ENCODE results near the gene TRPM3. TPM values are rescaled to one million over a fixed set of nuclear protein-coding genes. Genes with fewer than 3 reads are reported as not detected.

The TRPM3 gene
- total RNA-seq, 1 donor from 2014 or later: 0.40 TPM

DNA sequence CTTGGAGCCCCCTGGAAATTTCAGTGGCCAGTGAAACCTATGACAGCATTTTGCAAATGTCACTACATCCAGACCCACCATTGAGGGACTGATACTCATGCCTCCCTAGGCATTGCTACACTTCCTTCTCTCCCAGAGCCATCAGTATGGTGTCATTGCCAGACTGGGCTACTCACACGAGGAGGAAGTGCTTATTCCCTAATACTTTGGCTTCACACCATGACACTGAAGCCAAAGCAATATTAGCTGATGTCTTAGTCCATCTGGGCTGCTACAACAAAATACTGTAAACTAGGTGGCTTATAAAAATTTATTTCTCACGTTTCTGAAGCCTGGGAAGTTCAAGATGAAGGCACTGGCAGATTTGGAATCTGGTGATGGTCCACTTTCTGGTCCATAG is 22.6 kb downstream of the TRPM3 start:
- DNase-seq (ENCODE audit: low read depth in 2 of 2): no peak

- DNase-seq (ENCODE audit: low read depth in 2 of 2): no peak
Observed at GRCh38 chr9:71097671-71098070, 23.8 kb downstream of the TRPM3 start.

GRCh38 chr9:71096421-71097108 is 24.9 kb downstream of the TRPM3 start:
- DNase-seq (ENCODE audit: low read depth in 2 of 2): no peak

- DNase-seq (ENCODE audit: low read depth in 2 of 2): no peak
Observed at GRCh38 chr9:71094708-71095251, 26.6 kb downstream of the TRPM3 start.

- DNase-seq (ENCODE audit: low read depth in 2 of 2): no peak
Observed at GRCh38 chr9:71090896-71091295, 30.5 kb downstream of the TRPM3 start.

DNA sequence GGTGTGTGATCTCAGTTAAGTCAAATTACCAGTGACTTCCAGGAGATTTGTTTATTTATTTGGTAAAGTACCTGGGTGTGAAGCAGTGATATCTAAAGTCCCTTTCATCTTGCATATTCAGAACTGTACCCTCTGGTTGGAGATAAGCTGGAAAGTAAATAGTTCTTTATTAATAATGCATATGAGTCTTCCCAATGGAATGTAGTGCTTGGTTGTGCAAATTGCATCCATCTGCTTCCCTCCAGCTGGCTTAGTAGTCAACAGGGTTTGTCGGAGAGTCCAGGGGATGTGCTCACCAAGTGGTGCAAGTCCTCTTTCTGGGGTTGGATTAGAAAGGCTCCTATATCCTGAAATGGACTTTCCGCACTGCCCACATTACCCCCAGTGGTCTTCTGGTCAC is 42.0 kb downstream of the TRPM3 start:
- no peak for DNase-seq (ENCODE audit: low read depth in 2 of 2)

DNA sequence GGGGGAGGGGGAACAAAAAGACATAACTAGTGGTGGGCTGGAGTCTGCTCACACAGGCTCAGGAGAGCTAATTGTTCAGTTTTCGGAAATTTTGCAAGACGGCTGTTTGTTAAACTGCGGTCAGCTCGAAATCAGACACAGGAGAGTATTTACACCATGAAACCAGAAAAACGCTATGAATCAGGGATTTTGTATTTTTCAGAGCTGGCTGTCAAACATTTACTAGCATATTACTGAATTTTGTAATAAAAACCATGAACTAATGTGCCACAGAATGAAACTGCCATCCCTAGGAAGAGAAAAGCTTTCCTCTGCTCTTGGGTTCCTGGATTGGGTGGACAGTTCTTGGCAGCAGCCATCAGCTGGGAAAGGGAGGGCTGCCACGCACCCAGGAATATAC is 45.3 kb downstream of the TRPM3 start:
- no peak for DNase-seq (ENCODE audit: low read depth in 2 of 2)

DNA sequence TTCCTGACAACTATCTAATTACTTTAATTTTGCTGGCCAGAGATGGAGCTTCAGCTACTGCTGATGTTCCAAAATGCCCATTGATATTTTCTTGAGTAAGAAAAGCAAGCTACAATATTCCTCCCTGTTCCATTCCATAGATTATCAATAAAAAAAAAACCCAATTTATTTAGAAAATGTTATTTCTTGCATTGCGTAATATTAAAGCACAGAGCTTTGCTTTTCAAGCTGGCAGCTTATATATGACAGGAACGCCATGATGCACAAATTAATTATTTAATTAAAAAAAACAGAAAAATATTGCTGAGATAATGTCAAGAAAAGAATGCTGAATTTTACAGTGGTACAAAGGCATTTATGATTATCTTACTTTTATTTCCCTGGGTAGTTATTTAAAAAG is 47.9 kb downstream of the TRPM3 start:
- no peak for DNase-seq (ENCODE audit: low read depth in 2 of 2)

GRCh38 chr9:71072587-71072986 is 48.8 kb downstream of the TRPM3 start:
- DNase-seq (ENCODE audit: low read depth in 2 of 2): no peak

GRCh38 chr9:71071633-71072032 is 49.8 kb downstream of the TRPM3 start:
- no peak for DNase-seq (ENCODE audit: low read depth in 2 of 2)

DNA sequence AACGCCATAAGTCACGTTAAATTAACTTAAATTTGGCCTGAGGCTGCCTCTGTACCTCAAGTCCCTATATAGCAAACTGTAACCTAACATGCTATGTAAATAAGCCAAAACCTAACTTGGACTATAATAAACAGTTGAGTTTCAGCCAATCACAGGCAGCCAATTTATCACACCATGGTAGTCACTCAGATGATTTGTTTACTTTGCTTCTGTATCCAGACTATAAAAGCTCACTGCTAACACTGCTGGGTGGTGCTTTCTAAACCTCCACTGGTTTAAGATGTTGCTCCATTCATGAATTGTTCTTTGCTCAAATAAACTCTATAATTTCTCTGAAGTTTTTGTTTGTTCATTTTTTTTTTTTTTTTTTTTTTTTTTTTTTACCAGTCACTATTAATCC is 62.8 kb downstream of the TRPM3 start:
- no peak for DNase-seq (ENCODE audit: low read depth in 2 of 2)

- DNase-seq (ENCODE audit: low read depth in 2 of 2): no peak
Observed at GRCh38 chr9:71052287-71052686, 69.1 kb downstream of the TRPM3 start.

DNA sequence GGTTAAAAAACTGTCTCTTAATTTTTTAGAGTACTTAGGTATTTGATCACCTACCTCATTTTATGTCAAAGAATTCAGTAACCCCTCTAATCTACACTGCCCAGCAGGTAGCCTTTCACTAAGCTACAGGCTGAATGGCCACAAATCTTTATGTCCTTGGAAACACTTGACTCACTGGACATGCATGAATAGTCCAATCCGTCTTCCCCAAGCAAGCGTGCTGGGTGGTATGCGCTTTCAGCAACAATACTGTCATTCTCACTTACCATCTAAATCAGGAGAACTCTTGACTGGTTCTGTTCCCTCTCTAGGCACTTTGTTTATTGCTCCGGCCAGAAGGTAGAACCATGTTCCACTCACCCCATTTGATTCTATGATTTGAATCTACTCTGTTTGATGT is 73.1 kb downstream of the TRPM3 start:
- DNase-seq (ENCODE audit: low read depth in 2 of 2): no peak

DNA sequence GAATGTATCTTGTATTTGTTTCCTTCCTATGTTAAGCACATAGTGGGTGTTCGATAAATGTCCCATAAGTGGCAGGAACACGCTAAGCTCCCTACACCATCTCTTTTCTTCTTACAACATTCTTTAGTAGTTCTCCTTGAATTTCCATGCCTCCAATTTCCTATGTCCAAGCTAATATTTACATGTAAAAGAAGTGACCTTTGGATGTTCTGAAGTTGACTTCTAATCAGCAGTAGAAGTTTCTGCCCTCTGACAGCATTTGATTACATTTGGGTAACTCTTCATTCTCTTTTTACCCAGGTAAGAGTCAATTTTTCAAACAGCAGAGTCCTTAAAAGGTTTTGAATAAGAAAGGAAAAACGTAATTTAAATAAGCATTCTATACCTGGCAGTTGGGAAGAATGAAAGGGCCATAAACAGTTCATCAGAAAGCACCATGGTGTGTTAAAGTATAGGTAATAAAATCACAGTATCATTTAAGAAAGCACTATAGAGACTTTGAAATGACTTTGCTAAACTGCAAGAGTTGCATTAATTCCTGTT is 78.9 kb downstream of the TRPM3 start:
- no peak for DNase-seq (ENCODE audit: low read depth in 2 of 2)

DNA sequence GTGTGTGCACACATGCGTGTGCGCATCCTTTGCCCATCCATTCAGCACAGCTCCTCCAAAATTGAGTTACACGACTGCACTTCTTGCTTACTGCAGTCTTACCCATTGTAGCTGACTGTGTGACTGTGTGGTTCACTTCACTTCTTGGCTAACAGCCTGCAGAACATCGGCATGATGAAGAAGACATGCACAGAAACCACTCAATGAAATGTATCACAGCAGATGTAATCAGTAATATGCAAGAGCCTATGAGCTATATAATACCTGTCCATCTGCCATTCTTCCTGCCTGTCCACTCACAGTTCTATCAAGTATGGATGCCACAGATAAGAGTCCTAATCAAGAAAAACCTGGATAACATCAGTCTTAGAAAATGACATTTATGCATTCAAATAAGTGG is 83.9 kb downstream of the TRPM3 start:
- DNase-seq (ENCODE audit: low read depth in 2 of 2): no peak

DNA sequence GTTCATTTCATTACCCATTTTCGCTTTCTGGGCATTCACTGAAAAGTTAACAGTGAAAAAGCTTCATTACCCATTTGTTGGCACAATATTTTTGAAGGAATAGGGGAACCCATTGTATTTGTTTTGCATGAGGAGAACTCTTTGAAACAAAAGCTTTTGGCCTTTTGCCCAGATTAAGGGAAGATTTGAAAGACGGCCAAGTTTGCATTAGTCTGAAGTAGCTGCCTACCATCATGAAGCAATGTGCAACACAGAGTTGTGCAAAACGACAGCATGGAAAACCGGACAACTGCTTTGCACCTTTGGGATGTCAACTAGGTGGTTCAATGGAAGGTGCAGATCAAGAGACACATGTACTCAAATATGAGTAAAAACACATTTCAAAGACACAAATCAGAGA is 84.9 kb downstream of the TRPM3 start:
- DNase-seq (ENCODE audit: low read depth in 2 of 2): peak; percentile 48 to 59

- no peak for DNase-seq (ENCODE audit: low read depth in 2 of 2)
Observed at GRCh38 chr9:71032779-71033178, 88.6 kb downstream of the TRPM3 start.

- no peak for DNase-seq (ENCODE audit: low read depth in 2 of 2)
Observed at GRCh38 chr9:71025728-71026127, 95.7 kb downstream of the TRPM3 start.

DNA sequence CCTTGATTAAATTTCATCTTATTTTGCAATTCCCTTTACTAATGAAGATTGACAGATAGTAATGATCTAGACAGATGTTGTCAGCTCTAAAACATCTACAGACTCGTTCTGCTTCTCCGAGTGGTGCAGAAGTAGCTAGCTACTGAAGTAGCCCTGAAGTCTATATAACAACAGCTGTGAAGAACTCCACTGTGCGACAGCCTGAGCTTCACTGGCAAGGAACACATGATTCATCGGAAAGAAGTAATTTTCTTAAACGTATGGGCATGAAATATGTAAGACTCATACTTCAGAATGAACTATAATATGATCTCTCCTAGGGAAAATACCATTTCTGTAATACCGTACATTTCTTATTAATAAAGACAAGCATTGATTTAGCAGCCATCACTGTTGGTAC is 96.2 kb downstream of the TRPM3 start:
- DNase-seq (ENCODE audit: low read depth in 2 of 2): no peak

GRCh38 chr9:71010258-71010657 is 111.2 kb downstream of the TRPM3 start:
- no peak for DNase-seq (ENCODE audit: low read depth in 2 of 2)

DNA sequence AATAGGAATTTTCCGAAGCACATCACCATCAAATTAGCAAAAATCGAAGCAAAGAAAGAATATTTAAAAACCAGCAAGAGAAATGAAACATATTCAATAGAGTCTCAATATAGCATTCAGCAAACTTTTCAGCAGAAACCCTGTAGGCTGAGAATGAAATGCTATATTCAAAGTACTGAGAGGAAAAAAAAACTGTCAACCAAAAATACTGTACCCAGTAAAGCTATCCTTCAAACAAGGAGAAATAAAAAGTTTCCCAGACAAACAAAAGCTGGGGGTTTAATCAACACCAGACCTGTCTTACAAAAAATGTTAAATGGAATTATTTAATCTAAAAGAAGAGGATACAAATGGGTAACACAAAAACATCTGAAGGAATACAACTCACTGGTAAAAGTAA is 116.0 kb downstream of the TRPM3 start:
- no peak for DNase-seq (ENCODE audit: low read depth in 2 of 2)

DNA sequence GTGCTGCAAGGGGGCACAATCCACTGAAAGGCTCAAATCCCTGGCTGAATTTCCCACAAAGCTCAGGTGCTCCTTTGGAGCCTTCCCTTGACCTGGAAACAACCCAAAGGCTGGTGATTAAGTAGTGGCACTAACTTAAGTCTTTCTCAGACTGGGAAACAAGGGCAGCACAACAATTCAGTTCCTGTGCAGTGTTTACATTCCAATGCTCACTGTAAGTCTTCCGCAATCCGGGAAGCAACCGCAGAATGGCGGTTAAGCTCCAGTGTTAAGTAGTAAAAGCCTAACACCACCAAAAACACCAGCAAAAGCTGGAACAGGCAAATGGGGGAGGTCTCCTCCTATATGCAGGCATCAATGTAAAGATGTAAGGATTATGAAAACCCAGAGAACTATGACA is 117.2 kb downstream of the TRPM3 start:
- DNase-seq (ENCODE audit: low read depth in 2 of 2): peak in 1 of 2 donors; percentile 38

GRCh38 chr9:71003346-71003745 is 118.1 kb downstream of the TRPM3 start:
- peak in 1 of 2 donors; percentile 11 for DNase-seq (ENCODE audit: low read depth in 2 of 2)
